ENCODE measurements around the gene DNAH9. TPM values are rescaled to one million over a fixed set of nuclear protein-coding genes. Genes with fewer than 3 reads are reported as not detected.
"Not testable (repeated sequence)": the region's sequence is repeated elsewhere in the genome, so short reads cannot be mapped to it uniquely, and the experiment has no call there.

Gene DNAH9
- total RNA-seq, 4 donors from 2014 or later: 1.2 to 7.7 (median 4.3) TPM

GRCh38 chr17:11969565-11969964 is 371.3 kb downstream of the DNAH9 start:
- H3K27me3 ChIP-seq: no peaks in the 10 kb centered on the region
- no peaks in the 10 kb centered on the region for H3K9me3 ChIP-seq

GRCh38 chr17:11972741-11973140 is 374.5 kb downstream of the DNAH9 start:
- H3K9me3 ChIP-seq: not testable (repeated sequence)

More at GRCh38 chr17:11969565-11969964, 371.3 kb downstream of the DNAH9 start:
- Histone ChIP-seq H3K4me1 (no peaks in the 10 kb centered on the region), H3K36me3 (no peaks in the 10 kb centered on the region), H3K4me3 (no peak overlapping the region), H3K27ac (no peak overlapping the region)
- no peak for TF ChIP-seq CTCF (IDR thresholded peaks at IDR 0.05)
- no peak for TF ChIP-seq POLR2A (IDR thresholded peaks at IDR 0.05)
- intact Hi-C loops (cut with DNase I; ENCODE audit: low total_unique reads): no loop called here
- DNase-seq: no peak

GRCh38 chr17:11979795-11980194 is 381.5 kb downstream of the DNAH9 start:
- no peak for TF ChIP-seq CTCF (IDR thresholded peaks at IDR 0.05)
- TF ChIP-seq POLR2A (IDR thresholded peaks at IDR 0.05): no peak
- Histone ChIP-seq H3K4me3 (no peak overlapping the region), H3K27me3 (no peaks in the 10 kb centered on the region), H3K9me3 (no peaks in the 10 kb centered on the region), H3K27ac (no peak overlapping the region), H3K4me1 (no peaks in the 10 kb centered on the region), H3K36me3 (no peaks in the 10 kb centered on the region)
- intact Hi-C loops (cut with DNase I; ENCODE audit: low total_unique reads): no loop called here
- no peak for DNase-seq

More at GRCh38 chr17:11972741-11973140, 374.5 kb downstream of the DNAH9 start:
- H3K36me3 ChIP-seq; H3K27me3 ChIP-seq; H3K4me3 ChIP-seq; intact Hi-C loops (cut with DNase I; ENCODE audit: low total_unique reads); H3K4me1 ChIP-seq; DNase-seq; H3K27ac ChIP-seq: not testable (repeated sequence)

- TF ChIP-seq POLR2A (IDR thresholded peaks at IDR 0.05) (no peak), CTCF (IDR thresholded peaks at IDR 0.05) (no peak)
- H3K27ac ChIP-seq: no peak overlapping the region
- intact Hi-C loops (cut with DNase I; ENCODE audit: low total_unique reads): no loop called here
- H3K27me3 ChIP-seq: no peaks in the 10 kb centered on the region
- H3K36me3 ChIP-seq: no peaks in the 10 kb centered on the region
- DNase-seq: no peak
- no peak overlapping the region for H3K4me3 ChIP-seq
- no peaks in the 10 kb centered on the region for H3K4me1 ChIP-seq
- no peaks in the 10 kb centered on the region for H3K9me3 ChIP-seq
Observed at GRCh38 chr17:11980813-11981212, 382.5 kb downstream of the DNAH9 start.

GRCh38 chr17:11981862-11982261 is 383.6 kb downstream of the DNAH9 start:
- H3K9me3 ChIP-seq: no peaks in the 10 kb centered on the region
- no peak overlapping the region for H3K27ac ChIP-seq
- TF ChIP-seq POLR2A (IDR thresholded peaks at IDR 0.05) (no peak), CTCF (IDR thresholded peaks at IDR 0.05) (no peak)
- no peaks in the 10 kb centered on the region for H3K27me3 ChIP-seq
- H3K4me1 ChIP-seq: no peaks in the 10 kb centered on the region
- no peaks in the 10 kb centered on the region for H3K36me3 ChIP-seq
- intact Hi-C loops (cut with DNase I; ENCODE audit: low total_unique reads): no loop called here
- no peak overlapping the region for H3K4me3 ChIP-seq
- DNase-seq: no peak
